Chondrocyte (in vitro differentiated cells): ENCODE measurements around the gene RFFL. TPM values are rescaled to one million over a fixed set of nuclear protein-coding genes. Genes with fewer than 3 reads are reported as not detected.

Experiments
- DNase-seq: peaks from one replicate; pipeline ENCODE4 v3.0.0; 2021; ENCODE audit warnings: mixed read lengths, low spot score
- H3K27ac Mint-ChIP-seq: one replicate; pipeline ENCODE4 v1.8.0; 2021; ENCODE audit warnings: mild to moderate bottlenecking, moderate library complexity, mixed read lengths; ENCODE audit not compliant: unreplicated experiment
- H3K27me3 Mint-ChIP-seq: 2 replicates; pipeline ENCODE4 v1.8.0; 2021; ENCODE audit warnings: low read depth, mixed read lengths
- H3K36me3 Mint-ChIP-seq: 2 replicates; pipeline ENCODE4 v1.8.0; 2021; ENCODE audit warnings: low read depth, mixed read lengths
- H3K4me1 Mint-ChIP-seq: 2 replicates; pipeline ENCODE4 v1.8.0; 2021; ENCODE audit warnings: low read depth, mild to moderate bottlenecking, mixed read lengths
- H3K4me3 Mint-ChIP-seq: one replicate; pipeline ENCODE4 v1.8.0; 2021; ENCODE audit warnings: mild to moderate bottlenecking, moderate library complexity, mixed read lengths; ENCODE audit not compliant: unreplicated experiment
- H3K9me3 Mint-ChIP-seq: 2 replicates; pipeline ENCODE4 v1.8.0; 2021; ENCODE audit warnings: low read depth, mixed read lengths
- CTCF ChIP-seq: fragments of 200-600 bp; sonication (generic); IDR thresholded peaks from 2 replicates; pipeline ENCODE4 v1.5.0; 2021; ENCODE audit warnings: antibody characterized with exemption, mild to moderate bottlenecking, moderate library complexity
- total RNA-seq: library from RNA; stranded (reverse); gene quantifications from 3 replicates; pipeline ENCODE4 v1.2.1, GENCODE V29; 2021

Gene RFFL
- total RNA-seq, 1 donor from 2014 or later: 11.1 TPM

GRCh38 chr17:34991606-34992005, 71.9 kb downstream of the RFFL start:
- no peaks in the 10 kb centered on the region for H3K27me3 Mint-ChIP-seq
- peaks cover 43% of the 10 kb centered on the region for H3K36me3 Mint-ChIP-seq
- no peak overlapping the region for H3K4me3 Mint-ChIP-seq
- H3K4me1 Mint-ChIP-seq: peaks cover 3% of the 10 kb centered on the region
- no peaks in the 10 kb centered on the region for H3K9me3 Mint-ChIP-seq
- no peak overlapping the region for H3K27ac Mint-ChIP-seq
- no peak for TF ChIP-seq CTCF
- no peak for DNase-seq

- DNase-seq: no peak
- Mint-ChIP-seq H3K27me3 (no peaks in the 10 kb centered on the region), H3K36me3 (peaks cover 40% of the 10 kb centered on the region), H3K27ac (no peak overlapping the region), H3K4me3 (no peak overlapping the region), H3K4me1 (no peaks in the 10 kb centered on the region), H3K9me3 (no peaks in the 10 kb centered on the region)
- TF ChIP-seq CTCF: no peak
Observed at GRCh38 chr17:34990921-34991365, 72.6 kb downstream of the RFFL start.

- no peak for DNase-seq
- no peak for TF ChIP-seq CTCF
- Mint-ChIP-seq H3K9me3 (no peaks in the 10 kb centered on the region), H3K4me1 (no peaks in the 10 kb centered on the region), H3K27ac (no peak overlapping the region), H3K36me3 (peaks cover 38% of the 10 kb centered on the region), H3K4me3 (no peak overlapping the region), H3K27me3 (no peaks in the 10 kb centered on the region)
Observed at GRCh38 chr17:34989473-34989872, 74.0 kb downstream of the RFFL start.

GRCh38 chr17:34988644-34989043, 74.9 kb downstream of the RFFL start:
- Mint-ChIP-seq H3K27me3 (no peaks in the 10 kb centered on the region), H3K4me3 (no peak overlapping the region), H3K9me3 (no peaks in the 10 kb centered on the region), H3K36me3 (peaks cover 36% of the 10 kb centered on the region), H3K27ac (no peak overlapping the region), H3K4me1 (no peaks in the 10 kb centered on the region)
- TF ChIP-seq CTCF: no peak
- no peak for DNase-seq

- Mint-ChIP-seq H3K4me1 (peaks cover 7% of the 10 kb centered on the region), H3K27ac (no peak overlapping the region), H3K36me3 (peaks cover 29% of the 10 kb centered on the region), H3K27me3 (no peaks in the 10 kb centered on the region), H3K4me3 (no peak overlapping the region), H3K9me3 (no peaks in the 10 kb centered on the region)
- no peak for DNase-seq
- TF ChIP-seq CTCF: no peak
Observed at GRCh38 chr17:34987232-34987631, 76.3 kb downstream of the RFFL start.
